ENCODE measurements around the gene RNF123.

DNA sequence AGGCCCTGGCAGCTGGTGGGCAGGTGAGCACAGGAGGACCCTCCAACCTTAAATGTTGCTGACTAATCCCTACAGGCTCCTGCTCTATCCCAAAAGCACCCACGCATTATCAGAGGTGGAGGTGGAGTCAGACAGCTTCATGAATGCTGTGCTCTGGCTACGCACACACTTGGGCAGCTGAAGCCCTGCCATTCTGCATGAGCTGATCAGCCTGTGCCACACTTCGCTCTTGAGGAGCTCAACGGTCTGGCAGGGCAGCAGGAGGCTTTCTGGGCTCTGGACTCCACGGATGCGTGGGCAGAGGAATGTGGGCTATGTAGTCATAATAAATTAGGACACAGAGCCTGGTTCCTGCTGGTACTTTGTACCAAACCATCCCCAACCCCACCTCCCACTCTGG lies 6.2 kb upstream of the RNF123 start:
- TF ChIP-seq, protein P1, sequence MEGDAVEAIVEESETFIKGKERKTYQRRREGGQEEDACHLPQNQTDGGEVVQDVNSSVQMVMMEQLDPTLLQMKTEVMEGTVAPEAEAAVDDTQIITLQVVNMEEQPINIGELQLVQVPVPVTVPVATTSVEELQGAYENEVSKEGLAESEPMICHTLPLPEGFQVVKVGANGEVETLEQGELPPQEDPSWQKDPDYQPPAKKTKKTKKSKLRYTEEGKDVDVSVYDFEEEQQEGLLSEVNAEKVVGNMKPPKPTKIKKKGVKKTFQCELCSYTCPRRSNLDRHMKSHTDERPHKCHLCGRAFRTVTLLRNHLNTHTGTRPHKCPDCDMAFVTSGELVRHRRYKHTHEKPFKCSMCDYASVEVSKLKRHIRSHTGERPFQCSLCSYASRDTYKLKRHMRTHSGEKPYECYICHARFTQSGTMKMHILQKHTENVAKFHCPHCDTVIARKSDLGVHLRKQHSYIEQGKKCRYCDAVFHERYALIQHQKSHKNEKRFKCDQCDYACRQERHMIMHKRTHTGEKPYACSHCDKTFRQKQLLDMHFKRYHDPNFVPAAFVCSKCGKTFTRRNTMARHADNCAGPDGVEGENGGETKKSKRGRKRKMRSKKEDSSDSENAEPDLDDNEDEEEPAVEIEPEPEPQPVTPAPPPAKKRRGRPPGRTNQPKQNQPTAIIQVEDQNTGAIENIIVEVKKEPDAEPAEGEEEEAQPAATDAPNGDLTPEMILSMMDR (conservative IDR thresholded peaks at IDR 0.05; ENCODE audit: low read depth in 2 of 2), result no peak
- TF ChIP-seq POLR2AphosphoS5 (IDR thresholded peaks at IDR 0.05; ENCODE audit: low read depth) (no peak), NANOG (IDR thresholded peaks at IDR 0.05; ENCODE audit: borderline replicate concordance) (no peak), EZH2phosphoT487 (IDR thresholded peaks at IDR 0.05; ENCODE audit: unreplicated experiment) (no peak), JUNB (IDR thresholded peaks at IDR 0.05; ENCODE audit: unreplicated experiment) (no peak), STAT1 (IDR thresholded peaks at IDR 0.05; ENCODE audit: unreplicated experiment) (no peak), EZH2 (IDR thresholded peaks at IDR 0.05; ENCODE audit: low read depth, unreplicated experiment) (no peak), CREB1 (CRISPR knock-in tag; IDR thresholded peaks at IDR 0.05; ENCODE audit: low read depth) (no peak), ZNF331 (CRISPR knock-in tag; IDR thresholded peaks at IDR 0.05; ENCODE audit: low read depth) (no peak)
- TF ChIP-seq, protein P2, sequence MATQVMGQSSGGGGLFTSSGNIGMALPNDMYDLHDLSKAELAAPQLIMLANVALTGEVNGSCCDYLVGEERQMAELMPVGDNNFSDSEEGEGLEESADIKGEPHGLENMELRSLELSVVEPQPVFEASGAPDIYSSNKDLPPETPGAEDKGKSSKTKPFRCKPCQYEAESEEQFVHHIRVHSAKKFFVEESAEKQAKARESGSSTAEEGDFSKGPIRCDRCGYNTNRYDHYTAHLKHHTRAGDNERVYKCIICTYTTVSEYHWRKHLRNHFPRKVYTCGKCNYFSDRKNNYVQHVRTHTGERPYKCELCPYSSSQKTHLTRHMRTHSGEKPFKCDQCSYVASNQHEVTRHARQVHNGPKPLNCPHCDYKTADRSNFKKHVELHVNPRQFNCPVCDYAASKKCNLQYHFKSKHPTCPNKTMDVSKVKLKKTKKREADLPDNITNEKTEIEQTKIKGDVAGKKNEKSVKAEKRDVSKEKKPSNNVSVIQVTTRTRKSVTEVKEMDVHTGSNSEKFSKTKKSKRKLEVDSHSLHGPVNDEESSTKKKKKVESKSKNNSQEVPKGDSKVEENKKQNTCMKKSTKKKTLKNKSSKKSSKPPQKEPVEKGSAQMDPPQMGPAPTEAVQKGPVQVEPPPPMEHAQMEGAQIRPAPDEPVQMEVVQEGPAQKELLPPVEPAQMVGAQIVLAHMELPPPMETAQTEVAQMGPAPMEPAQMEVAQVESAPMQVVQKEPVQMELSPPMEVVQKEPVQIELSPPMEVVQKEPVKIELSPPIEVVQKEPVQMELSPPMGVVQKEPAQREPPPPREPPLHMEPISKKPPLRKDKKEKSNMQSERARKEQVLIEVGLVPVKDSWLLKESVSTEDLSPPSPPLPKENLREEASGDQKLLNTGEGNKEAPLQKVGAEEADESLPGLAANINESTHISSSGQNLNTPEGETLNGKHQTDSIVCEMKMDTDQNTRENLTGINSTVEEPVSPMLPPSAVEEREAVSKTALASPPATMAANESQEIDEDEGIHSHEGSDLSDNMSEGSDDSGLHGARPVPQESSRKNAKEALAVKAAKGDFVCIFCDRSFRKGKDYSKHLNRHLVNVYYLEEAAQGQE (IDR thresholded peaks at IDR 0.05; ENCODE audit: unreplicated experiment), result no peak
- TF ChIP-seq, protein P3, sequence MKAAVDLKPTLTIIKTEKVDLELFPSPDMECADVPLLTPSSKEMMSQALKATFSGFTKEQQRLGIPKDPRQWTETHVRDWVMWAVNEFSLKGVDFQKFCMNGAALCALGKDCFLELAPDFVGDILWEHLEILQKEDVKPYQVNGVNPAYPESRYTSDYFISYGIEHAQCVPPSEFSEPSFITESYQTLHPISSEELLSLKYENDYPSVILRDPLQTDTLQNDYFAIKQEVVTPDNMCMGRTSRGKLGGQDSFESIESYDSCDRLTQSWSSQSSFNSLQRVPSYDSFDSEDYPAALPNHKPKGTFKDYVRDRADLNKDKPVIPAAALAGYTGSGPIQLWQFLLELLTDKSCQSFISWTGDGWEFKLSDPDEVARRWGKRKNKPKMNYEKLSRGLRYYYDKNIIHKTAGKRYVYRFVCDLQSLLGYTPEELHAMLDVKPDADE (IDR thresholded peaks at IDR 0.05), result no peak

All from GM23338 (cell line).